ENCODE data around the gene DDX6. TPM values are rescaled to one million over a fixed set of nuclear protein-coding genes. Genes with fewer than 3 reads are reported as not detected.
"Not testable (repeated sequence)": the region's sequence is repeated elsewhere in the genome, so short reads cannot be mapped to it uniquely, and the experiment has no call there.

Gene DDX6
- polyA plus RNA-seq, 4 donors: 16.1 to 72.1 (median 22.2) TPM

DNA sequence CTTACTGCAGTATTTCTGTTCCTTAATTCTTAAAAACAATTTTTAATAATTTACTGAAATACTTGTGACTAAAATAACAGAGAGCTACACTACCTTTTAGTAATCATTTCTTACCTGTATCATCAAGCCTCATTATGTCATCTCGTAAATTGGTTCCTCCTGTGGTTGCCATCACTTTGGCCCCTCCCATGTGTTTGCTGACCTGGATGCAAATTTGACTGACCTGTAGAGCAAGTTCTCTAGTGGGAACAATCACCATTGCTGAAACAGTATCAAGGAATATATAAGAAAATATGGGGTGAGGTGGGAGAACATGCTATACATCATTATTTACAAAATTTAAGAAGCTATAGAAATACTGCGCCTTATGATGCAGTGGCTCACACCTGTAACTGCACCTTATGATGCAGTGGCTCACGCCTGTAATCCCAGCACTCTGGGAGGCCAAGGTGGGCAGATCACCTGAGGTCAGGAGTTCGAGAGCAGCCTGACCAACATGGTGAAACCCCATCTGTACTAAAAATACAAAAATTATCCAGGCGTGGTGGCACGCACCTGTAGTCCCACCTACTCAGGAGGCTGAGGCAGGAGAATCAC lies 25.8 kb downstream of the DDX6 start:
- H3K27me3 ChIP-seq (ENCODE audit: control insufficient read depth in 3 of 3, insufficient read depth in 3 of 3, low read length in 3 of 3); H3K27ac ChIP-seq (ENCODE audit: low read depth in 1 of 3, low read length in 2 of 3); H3K4me1 ChIP-seq (ENCODE audit: control insufficient read depth in 3 of 3, insufficient read depth in 2 of 3, low read depth in 1 of 3, low read length in 2 of 3); DNase-seq; H3K9me3 ChIP-seq (ENCODE audit: control insufficient read depth in 2 of 2, insufficient read depth in 1 of 2, low read depth in 1 of 2, low read length in 1 of 2); H3K4me3 ChIP-seq (ENCODE audit: low read depth in 1 of 3, low read length in 3 of 3); FAIRE-seq: not testable (repeated sequence)
- H3K36me3 ChIP-seq (ENCODE audit: control insufficient read depth in 3 of 3, insufficient read depth in 2 of 3, low read depth in 1 of 3, low read length in 3 of 3): peaks cover 4 to 61% (median 9%) of the 10 kb centered on the region in 3 donors
- WGBS, 3 donors: 85 to 89% (median 88%) methylated on average over 6 of the region's 6 CpGs

DNA sequence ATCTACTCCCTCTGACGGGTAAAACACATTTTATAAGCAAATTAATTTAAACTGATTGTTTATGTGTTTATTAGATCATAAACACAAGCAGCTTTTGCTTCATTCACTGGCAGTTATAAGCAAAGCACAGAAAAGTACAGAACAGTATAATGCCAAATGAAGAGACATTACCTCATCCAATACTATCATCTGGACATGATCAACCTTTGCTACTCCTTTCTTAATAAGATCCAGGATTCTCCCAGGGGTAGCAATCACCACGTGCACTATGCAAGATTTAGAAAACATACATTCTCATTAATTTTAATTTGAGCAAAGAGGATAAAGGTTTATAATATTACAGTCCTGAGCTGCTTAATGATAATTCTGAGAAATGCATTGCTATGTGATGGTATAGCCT lies 27.9 kb downstream of the DDX6 start:
- FAIRE-seq: no peak
- 69 to 79% (median 72%) methylated on average over 2 of the region's 2 CpGs for WGBS, 3 donors
- H3K27ac ChIP-seq (ENCODE audit: low read depth in 1 of 3, low read length in 2 of 3): no peak overlapping the region
- no peaks in the 10 kb centered on the region for H3K9me3 ChIP-seq (ENCODE audit: control insufficient read depth in 2 of 2, insufficient read depth in 1 of 2, low read depth in 1 of 2, low read length in 1 of 2)
- peaks cover 10 to 63% (median 20%) of the 10 kb centered on the region in 3 donors for H3K36me3 ChIP-seq (ENCODE audit: control insufficient read depth in 3 of 3, insufficient read depth in 2 of 3, low read depth in 1 of 3, low read length in 3 of 3)
- H3K4me3 ChIP-seq (ENCODE audit: low read depth in 1 of 3, low read length in 3 of 3): no peak overlapping the region
- no peaks in the 10 kb centered on the region for H3K27me3 ChIP-seq (ENCODE audit: control insufficient read depth in 3 of 3, insufficient read depth in 3 of 3, low read length in 3 of 3)
- no peak for DNase-seq
- H3K4me1 ChIP-seq (ENCODE audit: control insufficient read depth in 3 of 3, insufficient read depth in 2 of 3, low read depth in 1 of 3, low read length in 2 of 3): no peaks in the 10 kb centered on the region

DNA sequence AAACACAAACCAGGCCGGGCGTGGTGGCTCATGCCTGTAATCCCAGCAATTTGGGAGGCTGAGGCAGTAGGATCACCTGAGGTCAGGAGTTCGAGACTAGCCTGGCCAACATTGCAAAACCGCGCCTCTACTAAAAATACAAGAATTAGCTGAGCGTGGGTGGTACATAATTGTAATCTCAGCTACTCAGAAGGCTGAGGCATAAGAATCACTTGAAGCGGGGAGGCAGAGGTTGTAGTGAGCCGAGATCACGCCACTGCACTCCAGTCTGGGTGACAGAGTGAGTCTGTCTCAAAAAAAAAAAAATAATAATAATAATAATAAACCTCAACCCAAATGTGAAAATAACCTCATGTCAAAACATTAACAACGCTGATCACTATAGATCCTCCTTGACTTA lies 29.0 kb downstream of the DDX6 start:
- FAIRE-seq; H3K9me3 ChIP-seq (ENCODE audit: control insufficient read depth in 2 of 2, insufficient read depth in 1 of 2, low read depth in 1 of 2, low read length in 1 of 2): not testable (repeated sequence)

DNA sequence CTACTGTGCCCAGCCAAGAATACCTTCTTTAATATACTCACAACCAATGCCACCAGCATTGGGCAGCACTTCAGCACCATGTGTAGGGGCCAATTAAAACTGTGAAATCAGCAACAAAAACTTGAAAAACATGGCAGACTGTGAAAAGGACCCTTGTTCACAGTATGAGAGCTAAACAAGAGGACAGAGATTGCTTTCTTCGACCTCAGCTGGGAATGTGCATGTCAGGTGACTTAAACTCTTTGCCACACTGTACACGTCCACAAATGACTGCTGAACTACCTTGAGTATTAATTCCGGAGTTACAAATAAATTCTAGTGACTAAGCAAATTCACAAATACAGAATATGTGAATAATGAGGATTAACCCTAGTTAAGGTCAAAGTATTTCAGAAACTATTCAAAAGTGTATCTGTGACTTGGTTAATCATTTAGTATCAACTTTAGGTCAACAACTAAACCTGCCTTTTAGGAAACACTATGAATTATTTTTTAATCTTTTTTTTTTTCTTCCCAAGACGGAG lies 33.0 kb downstream of the DDX6 start:
- FAIRE-seq: no peak
- no peaks in the 10 kb centered on the region for H3K27me3 ChIP-seq (ENCODE audit: control insufficient read depth in 3 of 3, insufficient read depth in 3 of 3, low read length in 3 of 3)
- H3K9me3 ChIP-seq (ENCODE audit: control insufficient read depth in 2 of 2, insufficient read depth in 1 of 2, low read depth in 1 of 2, low read length in 1 of 2): no peaks in the 10 kb centered on the region
- H3K27ac ChIP-seq (ENCODE audit: low read depth in 1 of 3, low read length in 2 of 3): no peak overlapping the region
- peaks cover 21 to 52% (median 32%) of the 10 kb centered on the region in 3 donors for H3K36me3 ChIP-seq (ENCODE audit: control insufficient read depth in 3 of 3, insufficient read depth in 2 of 3, low read depth in 1 of 3, low read length in 3 of 3)
- H3K4me1 ChIP-seq (ENCODE audit: control insufficient read depth in 3 of 3, insufficient read depth in 2 of 3, low read depth in 1 of 3, low read length in 2 of 3): no peaks in the 10 kb centered on the region
- 80 to 84% (median 82%) methylated on average over 4 of the region's 4 CpGs for WGBS, 3 donors
- no peak for DNase-seq
- H3K4me3 ChIP-seq (ENCODE audit: low read depth in 1 of 3, low read length in 3 of 3): no peak overlapping the region

More for the DNA sequence above, 29.0 kb downstream of the DDX6 start:
- not testable (repeated sequence) for DNase-seq; H3K27me3 ChIP-seq (ENCODE audit: control insufficient read depth in 3 of 3, insufficient read depth in 3 of 3, low read length in 3 of 3); H3K4me1 ChIP-seq (ENCODE audit: control insufficient read depth in 3 of 3, insufficient read depth in 2 of 3, low read depth in 1 of 3, low read length in 2 of 3); H3K27ac ChIP-seq (ENCODE audit: low read depth in 1 of 3, low read length in 2 of 3); H3K4me3 ChIP-seq (ENCODE audit: low read depth in 1 of 3, low read length in 3 of 3)
- H3K36me3 ChIP-seq (ENCODE audit: control insufficient read depth in 3 of 3, insufficient read depth in 2 of 3, low read depth in 1 of 3, low read length in 3 of 3): peaks cover 10 to 63% (median 24%) of the 10 kb centered on the region in 3 donors
- WGBS, 3 donors: 91 to 94% (median 93%) methylated on average over 10 of the region's 10 CpGs

DNA sequence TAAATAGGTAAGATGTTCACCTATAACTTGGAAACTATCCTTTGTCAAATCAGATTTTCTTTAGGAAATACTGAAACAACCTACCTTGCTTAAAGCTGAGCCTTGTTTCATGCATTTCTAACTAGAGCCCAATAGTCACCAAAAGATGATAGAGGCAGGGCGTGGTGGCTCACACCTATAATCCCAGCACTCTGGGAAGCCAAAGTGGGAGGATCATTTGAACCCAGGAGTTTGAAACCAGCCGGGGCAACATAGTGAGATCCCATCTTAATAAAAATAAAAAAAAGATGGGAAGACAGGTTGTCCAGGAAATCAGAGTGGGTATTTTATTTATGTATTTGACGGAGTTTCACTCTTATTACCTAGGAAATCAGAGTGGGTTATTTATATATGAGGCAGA lies 38.3 kb downstream of the DDX6 start:
- Histone ChIP-seq H3K27ac (ENCODE audit: low read depth in 1 of 3, low read length in 2 of 3) (no peak overlapping the region), H3K27me3 (ENCODE audit: control insufficient read depth in 3 of 3, insufficient read depth in 3 of 3, low read length in 3 of 3) (no peaks in the 10 kb centered on the region), H3K9me3 (ENCODE audit: control insufficient read depth in 2 of 2, insufficient read depth in 1 of 2, low read depth in 1 of 2, low read length in 1 of 2) (no peaks in the 10 kb centered on the region), H3K36me3 (ENCODE audit: control insufficient read depth in 3 of 3, insufficient read depth in 2 of 3, low read depth in 1 of 3, low read length in 3 of 3) (peaks cover 20 to 34% (median 30%) of the 10 kb centered on the region in 3 donors), H3K4me1 (ENCODE audit: control insufficient read depth in 3 of 3, insufficient read depth in 2 of 3, low read depth in 1 of 3, low read length in 2 of 3) (peaks cover 0 to 3% (median 0%) of the 10 kb centered on the region in 3 donors), H3K4me3 (ENCODE audit: low read depth in 1 of 3, low read length in 3 of 3) (no peak overlapping the region)
- no peak for FAIRE-seq
- 88 to 92% (median 91%) methylated on average over 3 of the region's 3 CpGs for WGBS, 3 donors
- DNase-seq: no peak

DNA sequence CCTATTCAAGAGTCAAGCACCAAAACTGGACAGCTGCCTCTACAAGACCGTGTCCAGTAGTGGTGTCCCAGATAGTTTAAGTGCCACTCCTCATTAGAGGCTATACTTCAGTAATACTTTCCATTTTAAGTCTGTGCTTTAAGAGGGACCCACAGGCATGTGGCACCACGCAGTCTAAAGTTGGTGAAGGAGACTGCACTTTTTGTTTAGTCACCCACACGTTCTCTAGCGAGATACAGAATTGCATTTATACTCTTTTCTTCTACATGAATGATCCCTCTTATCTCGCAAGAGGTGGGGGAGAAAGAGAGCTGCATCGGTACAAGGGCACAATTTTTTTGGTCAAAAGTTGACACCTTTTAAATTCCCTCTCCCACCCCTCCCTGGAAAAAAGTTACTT lies 41.5 kb downstream of the DDX6 start:
- H3K4me1 ChIP-seq (ENCODE audit: control insufficient read depth in 3 of 3, insufficient read depth in 2 of 3, low read depth in 1 of 3, low read length in 2 of 3): peaks cover 0 to 3% (median 0%) of the 10 kb centered on the region in 3 donors
- no peak overlapping the region for H3K4me3 ChIP-seq (ENCODE audit: low read depth in 1 of 3, low read length in 3 of 3)
- H3K9me3 ChIP-seq (ENCODE audit: control insufficient read depth in 2 of 2, insufficient read depth in 1 of 2, low read depth in 1 of 2, low read length in 1 of 2): no peaks in the 10 kb centered on the region
- 77 to 84% (median 83%) methylated on average over 6 of the region's 6 CpGs for WGBS, 3 donors
- H3K27me3 ChIP-seq (ENCODE audit: control insufficient read depth in 3 of 3, insufficient read depth in 3 of 3, low read length in 3 of 3): no peaks in the 10 kb centered on the region
- DNase-seq (no peak), FAIRE-seq (no peak)
- H3K36me3 ChIP-seq (ENCODE audit: control insufficient read depth in 3 of 3, insufficient read depth in 2 of 3, low read depth in 1 of 3, low read length in 3 of 3): peaks cover 10 to 24% (median 23%) of the 10 kb centered on the region in 3 donors
- H3K27ac ChIP-seq (ENCODE audit: low read depth in 1 of 3, low read length in 2 of 3): no peak overlapping the region

DNA sequence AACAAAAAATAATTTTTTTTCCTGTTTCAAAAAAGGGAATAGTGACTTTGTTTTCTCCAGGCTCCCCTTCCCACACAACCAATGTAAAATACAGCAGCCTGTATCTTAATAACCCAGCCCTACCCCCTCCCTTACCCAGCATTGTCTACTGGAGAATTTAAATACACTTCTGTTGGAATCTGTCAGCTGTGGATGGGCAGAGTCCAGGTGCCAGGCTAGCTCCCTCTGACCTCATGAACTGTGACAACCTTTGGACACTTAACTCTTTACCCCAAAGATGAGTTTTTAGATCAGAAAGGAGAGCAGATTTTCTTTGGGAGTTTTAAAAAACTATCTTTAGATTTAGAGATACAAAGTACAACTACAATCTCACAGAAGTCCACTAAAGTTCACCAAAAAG lies 42.9 kb downstream of the DDX6 start:
- Histone ChIP-seq H3K27me3 (ENCODE audit: control insufficient read depth in 3 of 3, insufficient read depth in 3 of 3, low read length in 3 of 3) (no peaks in the 10 kb centered on the region), H3K4me1 (ENCODE audit: control insufficient read depth in 3 of 3, insufficient read depth in 2 of 3, low read depth in 1 of 3, low read length in 2 of 3) (peaks cover 0 to 3% (median 0%) of the 10 kb centered on the region in 3 donors), H3K4me3 (ENCODE audit: low read depth in 1 of 3, low read length in 3 of 3) (no peak overlapping the region), H3K9me3 (ENCODE audit: control insufficient read depth in 2 of 2, insufficient read depth in 1 of 2, low read depth in 1 of 2, low read length in 1 of 2) (no peaks in the 10 kb centered on the region), H3K27ac (ENCODE audit: low read depth in 1 of 3, low read length in 2 of 3) (no peak overlapping the region), H3K36me3 (ENCODE audit: control insufficient read depth in 3 of 3, insufficient read depth in 2 of 3, low read depth in 1 of 3, low read length in 3 of 3) (peaks cover 4 to 15% (median 11%) of the 10 kb centered on the region in 3 donors)
- no peak for FAIRE-seq
- peak in 1 of 2 donors; percentile 12 for DNase-seq

DNA sequence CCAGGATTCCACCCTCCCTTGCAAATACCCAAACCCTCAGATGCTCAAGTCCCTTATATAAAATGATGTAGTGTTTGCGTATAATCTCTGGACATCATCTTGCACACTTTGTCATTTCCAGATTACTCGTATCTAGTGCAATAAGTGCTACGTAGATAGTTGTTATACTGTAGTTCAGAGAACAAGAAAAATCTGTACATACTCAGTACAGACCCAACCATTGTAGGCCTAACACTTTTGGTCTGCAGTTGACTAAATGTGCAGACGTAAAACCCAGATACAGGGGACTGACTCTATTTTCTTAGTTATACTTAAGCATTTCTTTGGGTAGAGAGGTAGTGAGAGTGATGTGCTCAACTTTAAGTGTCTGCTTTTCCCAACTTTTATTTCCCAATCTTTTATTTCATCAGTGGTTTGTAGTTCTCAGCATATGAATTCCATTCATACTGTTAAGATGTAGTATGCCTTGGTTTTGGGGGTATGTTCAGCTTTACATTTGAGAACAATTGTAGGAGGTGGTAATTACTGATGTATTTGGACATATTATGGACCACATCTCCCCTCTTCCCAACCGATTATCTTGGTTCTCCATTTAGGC lies 43.9 kb downstream of the DDX6 start:
- Histone ChIP-seq H3K27me3 (ENCODE audit: control insufficient read depth in 3 of 3, insufficient read depth in 3 of 3, low read length in 3 of 3) (no peaks in the 10 kb centered on the region), H3K4me1 (ENCODE audit: control insufficient read depth in 3 of 3, insufficient read depth in 2 of 3, low read depth in 1 of 3, low read length in 2 of 3) (peaks cover 0 to 3% (median 0%) of the 10 kb centered on the region in 3 donors), H3K27ac (ENCODE audit: low read depth in 1 of 3, low read length in 2 of 3) (no peak overlapping the region), H3K9me3 (ENCODE audit: control insufficient read depth in 2 of 2, insufficient read depth in 1 of 2, low read depth in 1 of 2, low read length in 1 of 2) (no peaks in the 10 kb centered on the region), H3K4me3 (ENCODE audit: low read depth in 1 of 3, low read length in 3 of 3) (no peak overlapping the region), H3K36me3 (ENCODE audit: control insufficient read depth in 3 of 3, insufficient read depth in 2 of 3, low read depth in 1 of 3, low read length in 3 of 3) (peaks cover 3 to 12% (median 4%) of the 10 kb centered on the region in 3 donors)
- FAIRE-seq (no peak), DNase-seq (no peak)
- WGBS, 3 donors: 72 to 75% (median 74%) methylated on average over 5 of the region's 5 CpGs
